ENCODE results near the gene NADK2. TPM values are rescaled to one million over a fixed set of nuclear protein-coding genes. Genes with fewer than 3 reads are reported as not detected.

Gene NADK2
- polyA plus RNA-seq, 2 donors, result 5.0 to 6.2 TPM

- no peaks in the 10 kb centered on the region for H3K9me3 ChIP-seq (ENCODE audit: control insufficient read depth in 2 of 2, insufficient read depth in 1 of 2, low read depth in 1 of 2, low read length in 1 of 2)
- H3K27me3 ChIP-seq (ENCODE audit: control insufficient read depth in 1 of 2, insufficient read depth in 2 of 2, low read length in 2 of 2), result no peaks in the 10 kb centered on the region
- 85 to 88% methylated on average over 5 of the region's 5 CpGs for whole genome bisulfite sequencing, 2 donors
- peaks cover 3% of the 10 kb centered on the region in 2 donors for H3K36me3 ChIP-seq (ENCODE audit: control insufficient read depth in 2 of 2, insufficient read depth in 2 of 2, low read length in 1 of 2)
- H3K4me1 ChIP-seq (ENCODE audit: control insufficient read depth in 2 of 2, insufficient read depth in 2 of 2, low read length in 1 of 2), result no peaks in the 10 kb centered on the region
- H3K27ac ChIP-seq (ENCODE audit: low read depth in 2 of 2, low read length in 1 of 2), result no peak overlapping the region
- H3K4me3 ChIP-seq (ENCODE audit: low read depth in 1 of 2, low read length in 2 of 2), result no peak overlapping the region
Observed at GRCh38 chr5:36175043-36175442, 66.7 kb downstream of the NADK2 start.

- no peak overlapping the region for H3K27ac ChIP-seq (ENCODE audit: low read depth in 2 of 2, low read length in 1 of 2)
- WGBS, 2 donors, result 82% methylated on average over 3 of the region's 3 CpGs
- no peak overlapping the region for H3K4me3 ChIP-seq (ENCODE audit: low read depth in 1 of 2, low read length in 2 of 2)
- no peaks in the 10 kb centered on the region for H3K9me3 ChIP-seq (ENCODE audit: control insufficient read depth in 2 of 2, insufficient read depth in 1 of 2, low read depth in 1 of 2, low read length in 1 of 2)
- peaks cover 3% of the 10 kb centered on the region in 2 donors for H3K36me3 ChIP-seq (ENCODE audit: control insufficient read depth in 2 of 2, insufficient read depth in 2 of 2, low read length in 1 of 2)
- H3K27me3 ChIP-seq (ENCODE audit: control insufficient read depth in 1 of 2, insufficient read depth in 2 of 2, low read length in 2 of 2), result no peaks in the 10 kb centered on the region
- H3K4me1 ChIP-seq (ENCODE audit: control insufficient read depth in 2 of 2, insufficient read depth in 2 of 2, low read length in 1 of 2), result no peaks in the 10 kb centered on the region
Observed at GRCh38 chr5:36174119-36174518, 67.6 kb downstream of the NADK2 start.

- Histone ChIP-seq H3K27ac (ENCODE audit: low read depth in 2 of 2, low read length in 1 of 2) (no peak overlapping the region), H3K4me1 (ENCODE audit: control insufficient read depth in 2 of 2, insufficient read depth in 2 of 2, low read length in 1 of 2) (no peaks in the 10 kb centered on the region), H3K36me3 (ENCODE audit: control insufficient read depth in 2 of 2, insufficient read depth in 2 of 2, low read length in 1 of 2) (peaks cover 3% of the 10 kb centered on the region in 2 donors), H3K4me3 (ENCODE audit: low read depth in 1 of 2, low read length in 2 of 2) (no peak overlapping the region), H3K27me3 (ENCODE audit: control insufficient read depth in 1 of 2, insufficient read depth in 2 of 2, low read length in 2 of 2) (no peaks in the 10 kb centered on the region), H3K9me3 (ENCODE audit: control insufficient read depth in 2 of 2, insufficient read depth in 1 of 2, low read depth in 1 of 2, low read length in 1 of 2) (no peaks in the 10 kb centered on the region)
- 47 to 78% methylated on average over 2 of the region's 2 CpGs for WGBS, 2 donors
Observed at GRCh38 chr5:36173426-36173825, 68.3 kb downstream of the NADK2 start.

- H3K27me3 ChIP-seq (ENCODE audit: control insufficient read depth in 1 of 2, insufficient read depth in 2 of 2, low read length in 2 of 2), result no peaks in the 10 kb centered on the region
- 48 to 60% methylated on average over 1 of the region's 1 CpG for WGBS, 2 donors
- no peak overlapping the region for H3K4me3 ChIP-seq (ENCODE audit: low read depth in 1 of 2, low read length in 2 of 2)
- no peaks in the 10 kb centered on the region for H3K9me3 ChIP-seq (ENCODE audit: control insufficient read depth in 2 of 2, insufficient read depth in 1 of 2, low read depth in 1 of 2, low read length in 1 of 2)
- H3K27ac ChIP-seq (ENCODE audit: low read depth in 2 of 2, low read length in 1 of 2), result no peak overlapping the region
- no peaks in the 10 kb centered on the region for H3K4me1 ChIP-seq (ENCODE audit: control insufficient read depth in 2 of 2, insufficient read depth in 2 of 2, low read length in 1 of 2)
- H3K36me3 ChIP-seq (ENCODE audit: control insufficient read depth in 2 of 2, insufficient read depth in 2 of 2, low read length in 1 of 2), result peaks cover 3 to 9% of the 10 kb centered on the region in 2 donors
Observed at GRCh38 chr5:36172599-36172998, 69.1 kb downstream of the NADK2 start.

GRCh38 chr5:36170832-36171424 lies 70.8 kb downstream of the NADK2 start:
- Histone ChIP-seq H3K4me1 (ENCODE audit: control insufficient read depth in 2 of 2, insufficient read depth in 2 of 2, low read length in 1 of 2) (no peaks in the 10 kb centered on the region), H3K9me3 (ENCODE audit: control insufficient read depth in 2 of 2, insufficient read depth in 1 of 2, low read depth in 1 of 2, low read length in 1 of 2) (no peaks in the 10 kb centered on the region), H3K27me3 (ENCODE audit: control insufficient read depth in 1 of 2, insufficient read depth in 2 of 2, low read length in 2 of 2) (no peaks in the 10 kb centered on the region), H3K27ac (ENCODE audit: low read depth in 2 of 2, low read length in 1 of 2) (no peak overlapping the region), H3K36me3 (ENCODE audit: control insufficient read depth in 2 of 2, insufficient read depth in 2 of 2, low read length in 1 of 2) (peaks cover 5 to 9% of the 10 kb centered on the region in 2 donors), H3K4me3 (ENCODE audit: low read depth in 1 of 2, low read length in 2 of 2) (no peak overlapping the region)
- WGBS, 2 donors, result 85 to 87% methylated on average over 5 of the region's 5 CpGs

GRCh38 chr5:36168737-36169136 lies 73.0 kb downstream of the NADK2 start:
- WGBS, 2 donors, result 88 to 92% methylated on average over 4 of the region's 4 CpGs
- peaks cover 6 to 10% of the 10 kb centered on the region in 2 donors for H3K36me3 ChIP-seq (ENCODE audit: control insufficient read depth in 2 of 2, insufficient read depth in 2 of 2, low read length in 1 of 2)

GRCh38 chr5:36164461-36164860 lies 77.3 kb downstream of the NADK2 start:
- H3K27ac ChIP-seq (ENCODE audit: low read depth in 2 of 2, low read length in 1 of 2), result no peak overlapping the region
- H3K9me3 ChIP-seq (ENCODE audit: control insufficient read depth in 2 of 2, insufficient read depth in 1 of 2, low read depth in 1 of 2, low read length in 1 of 2), result no peaks in the 10 kb centered on the region
- WGBS, 2 donors, result 94 to 96% methylated on average over 4 of the region's 4 CpGs
- no peaks in the 10 kb centered on the region for H3K27me3 ChIP-seq (ENCODE audit: control insufficient read depth in 1 of 2, insufficient read depth in 2 of 2, low read length in 2 of 2)
- H3K4me1 ChIP-seq (ENCODE audit: control insufficient read depth in 2 of 2, insufficient read depth in 2 of 2, low read length in 1 of 2), result no peaks in the 10 kb centered on the region
- no peak overlapping the region for H3K4me3 ChIP-seq (ENCODE audit: low read depth in 1 of 2, low read length in 2 of 2)
- H3K36me3 ChIP-seq (ENCODE audit: control insufficient read depth in 2 of 2, insufficient read depth in 2 of 2, low read length in 1 of 2), result peaks cover 12 to 19% of the 10 kb centered on the region in 2 donors

More at GRCh38 chr5:36168737-36169136, 73.0 kb downstream of the NADK2 start:
- Histone ChIP-seq H3K4me3 (ENCODE audit: low read depth in 1 of 2, low read length in 2 of 2) (no peak overlapping the region), H3K4me1 (ENCODE audit: control insufficient read depth in 2 of 2, insufficient read depth in 2 of 2, low read length in 1 of 2) (no peaks in the 10 kb centered on the region), H3K9me3 (ENCODE audit: control insufficient read depth in 2 of 2, insufficient read depth in 1 of 2, low read depth in 1 of 2, low read length in 1 of 2) (no peaks in the 10 kb centered on the region), H3K27ac (ENCODE audit: low read depth in 2 of 2, low read length in 1 of 2) (no peak overlapping the region), H3K27me3 (ENCODE audit: control insufficient read depth in 1 of 2, insufficient read depth in 2 of 2, low read length in 2 of 2) (no peaks in the 10 kb centered on the region)

GRCh38 chr5:36162810-36163486 lies 78.8 kb downstream of the NADK2 start:
- 89% methylated on average over 9 of the region's 9 CpGs for WGBS, 2 donors
- no peak overlapping the region for H3K4me3 ChIP-seq (ENCODE audit: low read depth in 1 of 2, low read length in 2 of 2)
- peaks cover 10 to 19% of the 10 kb centered on the region in 2 donors for H3K36me3 ChIP-seq (ENCODE audit: control insufficient read depth in 2 of 2, insufficient read depth in 2 of 2, low read length in 1 of 2)

GRCh38 chr5:36161361-36161760 lies 80.4 kb downstream of the NADK2 start:
- 57 to 62% methylated on average over 4 of the region's 4 CpGs for WGBS, 2 donors
- H3K27ac ChIP-seq (ENCODE audit: low read depth in 2 of 2, low read length in 1 of 2), result no peak overlapping the region
- H3K4me1 ChIP-seq (ENCODE audit: control insufficient read depth in 2 of 2, insufficient read depth in 2 of 2, low read length in 1 of 2), result peaks cover 0 to 1% of the 10 kb centered on the region in 2 donors
- no peaks in the 10 kb centered on the region for H3K27me3 ChIP-seq (ENCODE audit: control insufficient read depth in 1 of 2, insufficient read depth in 2 of 2, low read length in 2 of 2)
- no peaks in the 10 kb centered on the region for H3K9me3 ChIP-seq (ENCODE audit: control insufficient read depth in 2 of 2, insufficient read depth in 1 of 2, low read depth in 1 of 2, low read length in 1 of 2)
- H3K4me3 ChIP-seq (ENCODE audit: low read depth in 1 of 2, low read length in 2 of 2), result no peak overlapping the region
- H3K36me3 ChIP-seq (ENCODE audit: control insufficient read depth in 2 of 2, insufficient read depth in 2 of 2, low read length in 1 of 2), result peaks cover 11 to 19% of the 10 kb centered on the region in 2 donors

More at GRCh38 chr5:36162810-36163486, 78.8 kb downstream of the NADK2 start:
- H3K27ac ChIP-seq (ENCODE audit: low read depth in 2 of 2, low read length in 1 of 2), result no peak overlapping the region
- no peaks in the 10 kb centered on the region for H3K27me3 ChIP-seq (ENCODE audit: control insufficient read depth in 1 of 2, insufficient read depth in 2 of 2, low read length in 2 of 2)
- H3K4me1 ChIP-seq (ENCODE audit: control insufficient read depth in 2 of 2, insufficient read depth in 2 of 2, low read length in 1 of 2), result no peaks in the 10 kb centered on the region
- no peaks in the 10 kb centered on the region for H3K9me3 ChIP-seq (ENCODE audit: control insufficient read depth in 2 of 2, insufficient read depth in 1 of 2, low read depth in 1 of 2, low read length in 1 of 2)

GRCh38 chr5:36160617-36161016 lies 81.1 kb downstream of the NADK2 start:
- Histone ChIP-seq H3K27me3 (ENCODE audit: control insufficient read depth in 1 of 2, insufficient read depth in 2 of 2, low read length in 2 of 2) (no peaks in the 10 kb centered on the region), H3K36me3 (ENCODE audit: control insufficient read depth in 2 of 2, insufficient read depth in 2 of 2, low read length in 1 of 2) (peaks cover 11 to 19% of the 10 kb centered on the region in 2 donors), H3K4me1 (ENCODE audit: control insufficient read depth in 2 of 2, insufficient read depth in 2 of 2, low read length in 1 of 2) (peaks cover 0 to 5% of the 10 kb centered on the region in 2 donors), H3K9me3 (ENCODE audit: control insufficient read depth in 2 of 2, insufficient read depth in 1 of 2, low read depth in 1 of 2, low read length in 1 of 2) (no peaks in the 10 kb centered on the region), H3K27ac (ENCODE audit: low read depth in 2 of 2, low read length in 1 of 2) (no peak overlapping the region), H3K4me3 (ENCODE audit: low read depth in 1 of 2, low read length in 2 of 2) (no peak overlapping the region)
- 69 to 90% methylated on average over 3 of the region's 3 CpGs for WGBS, 2 donors
